IPS-NIHi11 (cell line): Measurements from ENCODE around the gene AFM.
A peak's percentile ranks its signal among the peaks of the same experiment; 100 is the strongest.
"Not testable (repeated sequence)": the region's sequence is repeated elsewhere in the genome, so short reads cannot be mapped to it uniquely, and the experiment has no call there.

Experiments
- DNase-seq: peaks from one replicate; pipeline ENCODE4 v3.0.0; 2012; ENCODE audit warnings: mixed read lengths, low spot score

The AFM gene

GRCh38 chr4:73505567-73505966 is 24.0 kb downstream of the AFM start:
- DNase-seq, result no peak

- no peak for DNase-seq
Observed at GRCh38 chr4:73507541-73507940, 26.0 kb downstream of the AFM start.

- DNase-seq, result no peak
Observed at GRCh38 chr4:73508651-73509050, 27.1 kb downstream of the AFM start.

GRCh38 chr4:73518340-73518739 is 36.8 kb downstream of the AFM start:
- no peak for DNase-seq

- peak; percentile 13 for DNase-seq
Observed at GRCh38 chr4:73520821-73521220, 39.3 kb downstream of the AFM start.

- no peak for DNase-seq
Observed at GRCh38 chr4:73523126-73523525, 41.6 kb downstream of the AFM start.

GRCh38 chr4:73525611-73526010 is 44.1 kb downstream of the AFM start:
- DNase-seq, result no peak

GRCh38 chr4:73527196-73527595 is 45.7 kb downstream of the AFM start:
- DNase-seq, result no peak

GRCh38 chr4:73528171-73528570 is 46.6 kb downstream of the AFM start:
- no peak for DNase-seq

GRCh38 chr4:73533515-73534422 is 52.2 kb downstream of the AFM start:
- no peak for DNase-seq

- DNase-seq, result no peak
Observed at GRCh38 chr4:73538162-73538561, 56.6 kb downstream of the AFM start.

- no peak for DNase-seq
Observed at GRCh38 chr4:73539386-73539785, 57.8 kb downstream of the AFM start.

GRCh38 chr4:73540826-73541225 is 59.3 kb downstream of the AFM start:
- DNase-seq, result no peak

- no peak for DNase-seq
Observed at GRCh38 chr4:73541251-73541650, 59.7 kb downstream of the AFM start.

- DNase-seq, result no peak
Observed at GRCh38 chr4:73544620-73545019, 63.1 kb downstream of the AFM start.

- not testable (repeated sequence) for DNase-seq
Observed at GRCh38 chr4:73550865-73551264, 69.3 kb downstream of the AFM start.
